GM12891 (cell line): ENCODE data around the gene AVL9.

ENCODE experiments used
- POLR2A ChIP-seq: IDR thresholded peaks from 2 replicates; pipeline ENCODE4 v1.6.1; 2011; ENCODE audit warnings: low read depth, low read length, control low read depth
- POLR2AphosphoS5 ChIP-seq: IDR thresholded peaks from 2 replicates; pipeline ENCODE4 v1.6.1; 2011; ENCODE audit warnings: low read depth, low read length, control low read depth
- SPI1 ChIP-seq: IDR thresholded peaks from 2 replicates; pipeline ENCODE4 v1.6.1; 2011; ENCODE audit warnings: low read depth, low read length, control low read depth
- TAF1 ChIP-seq: IDR thresholded peaks from 2 replicates; pipeline ENCODE4 v1.6.1; 2011; ENCODE audit warnings: low read depth, low read length, control low read depth

DNA sequence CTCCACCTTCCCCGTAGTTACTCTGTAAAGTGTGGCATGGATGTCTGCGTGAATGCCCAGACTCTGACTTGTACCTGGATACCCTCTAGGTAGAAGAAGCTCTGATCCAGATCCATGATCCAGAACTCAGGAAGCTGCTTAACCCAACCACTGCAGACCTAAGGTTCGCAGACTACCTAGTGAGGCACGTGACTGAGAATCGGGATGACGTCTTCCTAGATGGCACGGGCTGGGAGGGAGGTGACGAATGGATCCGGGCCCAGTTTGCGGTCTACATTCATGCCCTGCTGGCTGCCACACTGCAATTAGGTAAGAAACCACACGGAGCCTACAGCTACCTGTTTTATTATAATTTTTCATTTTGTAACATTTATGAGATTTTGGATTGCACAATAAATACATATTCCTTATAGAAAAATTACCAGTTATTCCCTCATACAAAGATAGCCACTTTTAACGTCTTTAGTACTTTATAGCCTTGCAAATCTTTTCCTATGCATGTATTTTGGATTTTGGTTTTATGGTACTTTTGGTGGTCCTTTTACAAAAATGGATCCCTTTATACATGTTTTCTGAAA, 77.9 kb downstream of the AVL9 start:
- TF ChIP-seq POLR2A (no peak), TAF1 (no peak), POLR2AphosphoS5 (no peak), SPI1 (no peak)
